ENCODE measurements around the gene RAD23B.
"Not testable (repeated sequence)": the region's sequence is repeated elsewhere in the genome, so short reads cannot be mapped to it uniquely, and the experiment has no call there.

Gene RAD23B

GRCh38 chr9:107282759-107283622 is at the start of gene RAD23B:
RAD23B (plus strand) TSS chr9:107283279; CDS start chr9:107283630, 351 bp downstream.
- DNase-seq (ENCODE audit: extremely low read depth in 1 of 2, low read depth in 1 of 2): peak; percentile 98

- no peak for DNase-seq (ENCODE audit: extremely low read depth in 1 of 2, low read depth in 1 of 2)
Measured at GRCh38 chr9:107235765-107236442, 47.2 kb upstream of the RAD23B start.

GRCh38 chr9:107237873-107238272 is 45.2 kb upstream of the RAD23B start:
- DNase-seq (ENCODE audit: extremely low read depth in 1 of 2, low read depth in 1 of 2): no peak

GRCh38 chr9:107239474-107239873 is 43.6 kb upstream of the RAD23B start:
- no peak for DNase-seq (ENCODE audit: extremely low read depth in 1 of 2, low read depth in 1 of 2)

- DNase-seq (ENCODE audit: extremely low read depth in 1 of 2, low read depth in 1 of 2): no peak
Measured at GRCh38 chr9:107240260-107240659, 42.8 kb upstream of the RAD23B start.

- no peak for DNase-seq (ENCODE audit: extremely low read depth in 1 of 2, low read depth in 1 of 2)
Measured at GRCh38 chr9:107242073-107243030, 40.7 kb upstream of the RAD23B start.

GRCh38 chr9:107243742-107244141 is 39.3 kb upstream of the RAD23B start:
- DNase-seq (ENCODE audit: extremely low read depth in 1 of 2, low read depth in 1 of 2): peak in 1 of 2 donors; percentile 54

- DNase-seq (ENCODE audit: extremely low read depth in 1 of 2, low read depth in 1 of 2): no peak
Measured at GRCh38 chr9:107246259-107247254, 36.5 kb upstream of the RAD23B start.

- DNase-seq (ENCODE audit: extremely low read depth in 1 of 2, low read depth in 1 of 2): no peak
Measured at GRCh38 chr9:107248714-107249113, 34.4 kb upstream of the RAD23B start.

GRCh38 chr9:107249131-107249533 is 33.9 kb upstream of the RAD23B start:
- DNase-seq (ENCODE audit: extremely low read depth in 1 of 2, low read depth in 1 of 2): no peak

GRCh38 chr9:107249665-107250285 is 33.3 kb upstream of the RAD23B start:
- DNase-seq (ENCODE audit: extremely low read depth in 1 of 2, low read depth in 1 of 2): no peak

- no peak for DNase-seq (ENCODE audit: extremely low read depth in 1 of 2, low read depth in 1 of 2)
Measured at GRCh38 chr9:107251756-107252322, 31.2 kb upstream of the RAD23B start.

- no peak for DNase-seq (ENCODE audit: extremely low read depth in 1 of 2, low read depth in 1 of 2)
Measured at GRCh38 chr9:107258919-107259318, 24.2 kb upstream of the RAD23B start.

- not testable (repeated sequence) for DNase-seq (ENCODE audit: extremely low read depth in 1 of 2, low read depth in 1 of 2)
Measured at GRCh38 chr9:107259751-107260313, 23.2 kb upstream of the RAD23B start.

- no peak for DNase-seq (ENCODE audit: extremely low read depth in 1 of 2, low read depth in 1 of 2)
Measured at GRCh38 chr9:107260437-107261081, 22.5 kb upstream of the RAD23B start.

- DNase-seq (ENCODE audit: extremely low read depth in 1 of 2, low read depth in 1 of 2): no peak
Measured at GRCh38 chr9:107261106-107261505, 22.0 kb upstream of the RAD23B start.

- DNase-seq (ENCODE audit: extremely low read depth in 1 of 2, low read depth in 1 of 2): no peak
Measured at GRCh38 chr9:107263289-107263688, 19.8 kb upstream of the RAD23B start.

Data from stimulated activated CD8-positive, alpha-beta memory T cell treated with anti-CD3 and anti-CD28 coated beads, Interleukin-7, amount 100 ng/mL, for 48 hours (primary cell).